Liver (tissue), 3 donors: Measurements from ENCODE around the gene CEACAM21.

Experiments
- ATF3 ChIP-seq: IDR thresholded peaks from 2 replicates; pipeline ENCODE4 v1.6.1; 2016; ENCODE audit warnings: antibody characterized with exemption
- FOXA1 ChIP-seq: IDR thresholded peaks from 2 replicates; pipeline ENCODE4 v1.6.1; 2016; ENCODE audit warnings: antibody characterized with exemption
- GABPA ChIP-seq, 2 donors: IDR thresholded peaks in 1 of 2; conservative IDR thresholded peaks in 1 of 2; 2 replicates each; pipeline ENCODE4 v1.6.1; 2016; ENCODE audit warnings: antibody characterized with exemption in 2 of 2, mild to moderate bottlenecking in 1 of 2, moderate library complexity in 1 of 2
- MAX ChIP-seq: IDR thresholded peaks from 2 replicates; pipeline ENCODE4 v1.6.1; 2016; ENCODE audit warnings: antibody characterized with exemption
- TAF1 ChIP-seq: conservative IDR thresholded peaks from 2 replicates; pipeline ENCODE4 v1.6.1; 2016; ENCODE audit warnings: antibody characterized with exemption, mild to moderate bottlenecking
- YY1 ChIP-seq: IDR thresholded peaks from 2 replicates; pipeline ENCODE4 v1.6.1; 2016; ENCODE audit warnings: antibody characterized with exemption, mild to moderate bottlenecking
- ZBTB33 ChIP-seq: IDR thresholded peaks from 2 replicates; pipeline ENCODE4 v1.6.1; 2016; ENCODE audit warnings: antibody characterized with exemption
- TF ChIP-seq, protein P1 (sequence below): fragments of 150-350 bp; IDR thresholded peaks from 2 replicates; pipeline ENCODE4 v1.5.1; 2017; ENCODE audit warnings: improper control_type of control experiment, low read depth, low read length; ENCODE audit not compliant: missing input control
- TF ChIP-seq, protein P2 (sequence below): IDR thresholded peaks from 2 replicates; pipeline ENCODE4 v1.6.1; 2016; ENCODE audit warnings: antibody characterized with exemption, mild to moderate bottlenecking
- donor health status: healthy.
- donor health status: healthy.

- TF ChIP-seq ATF3 = no peak
- TF ChIP-seq, protein P1, sequence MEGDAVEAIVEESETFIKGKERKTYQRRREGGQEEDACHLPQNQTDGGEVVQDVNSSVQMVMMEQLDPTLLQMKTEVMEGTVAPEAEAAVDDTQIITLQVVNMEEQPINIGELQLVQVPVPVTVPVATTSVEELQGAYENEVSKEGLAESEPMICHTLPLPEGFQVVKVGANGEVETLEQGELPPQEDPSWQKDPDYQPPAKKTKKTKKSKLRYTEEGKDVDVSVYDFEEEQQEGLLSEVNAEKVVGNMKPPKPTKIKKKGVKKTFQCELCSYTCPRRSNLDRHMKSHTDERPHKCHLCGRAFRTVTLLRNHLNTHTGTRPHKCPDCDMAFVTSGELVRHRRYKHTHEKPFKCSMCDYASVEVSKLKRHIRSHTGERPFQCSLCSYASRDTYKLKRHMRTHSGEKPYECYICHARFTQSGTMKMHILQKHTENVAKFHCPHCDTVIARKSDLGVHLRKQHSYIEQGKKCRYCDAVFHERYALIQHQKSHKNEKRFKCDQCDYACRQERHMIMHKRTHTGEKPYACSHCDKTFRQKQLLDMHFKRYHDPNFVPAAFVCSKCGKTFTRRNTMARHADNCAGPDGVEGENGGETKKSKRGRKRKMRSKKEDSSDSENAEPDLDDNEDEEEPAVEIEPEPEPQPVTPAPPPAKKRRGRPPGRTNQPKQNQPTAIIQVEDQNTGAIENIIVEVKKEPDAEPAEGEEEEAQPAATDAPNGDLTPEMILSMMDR = no peak
- TF ChIP-seq, protein P2, sequence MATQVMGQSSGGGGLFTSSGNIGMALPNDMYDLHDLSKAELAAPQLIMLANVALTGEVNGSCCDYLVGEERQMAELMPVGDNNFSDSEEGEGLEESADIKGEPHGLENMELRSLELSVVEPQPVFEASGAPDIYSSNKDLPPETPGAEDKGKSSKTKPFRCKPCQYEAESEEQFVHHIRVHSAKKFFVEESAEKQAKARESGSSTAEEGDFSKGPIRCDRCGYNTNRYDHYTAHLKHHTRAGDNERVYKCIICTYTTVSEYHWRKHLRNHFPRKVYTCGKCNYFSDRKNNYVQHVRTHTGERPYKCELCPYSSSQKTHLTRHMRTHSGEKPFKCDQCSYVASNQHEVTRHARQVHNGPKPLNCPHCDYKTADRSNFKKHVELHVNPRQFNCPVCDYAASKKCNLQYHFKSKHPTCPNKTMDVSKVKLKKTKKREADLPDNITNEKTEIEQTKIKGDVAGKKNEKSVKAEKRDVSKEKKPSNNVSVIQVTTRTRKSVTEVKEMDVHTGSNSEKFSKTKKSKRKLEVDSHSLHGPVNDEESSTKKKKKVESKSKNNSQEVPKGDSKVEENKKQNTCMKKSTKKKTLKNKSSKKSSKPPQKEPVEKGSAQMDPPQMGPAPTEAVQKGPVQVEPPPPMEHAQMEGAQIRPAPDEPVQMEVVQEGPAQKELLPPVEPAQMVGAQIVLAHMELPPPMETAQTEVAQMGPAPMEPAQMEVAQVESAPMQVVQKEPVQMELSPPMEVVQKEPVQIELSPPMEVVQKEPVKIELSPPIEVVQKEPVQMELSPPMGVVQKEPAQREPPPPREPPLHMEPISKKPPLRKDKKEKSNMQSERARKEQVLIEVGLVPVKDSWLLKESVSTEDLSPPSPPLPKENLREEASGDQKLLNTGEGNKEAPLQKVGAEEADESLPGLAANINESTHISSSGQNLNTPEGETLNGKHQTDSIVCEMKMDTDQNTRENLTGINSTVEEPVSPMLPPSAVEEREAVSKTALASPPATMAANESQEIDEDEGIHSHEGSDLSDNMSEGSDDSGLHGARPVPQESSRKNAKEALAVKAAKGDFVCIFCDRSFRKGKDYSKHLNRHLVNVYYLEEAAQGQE = no peak
- TF ChIP-seq GABPA (IDR thresholded peaks at IDR 0.05 in 1 of 2, conservative IDR thresholded peaks at IDR 0.05 in 1 of 2) = no peak
- no peak for TF ChIP-seq FOXA1
- TF ChIP-seq YY1 = no peak
- no peak for TF ChIP-seq MAX
- no peak for TF ChIP-seq ZBTB33
- TF ChIP-seq TAF1 = no peak
Observed at GRCh38 chr19:41528106-41528505, 47.9 kb upstream of the CEACAM21 start.
